GM12891 (cell line): ENCODE data around the gene SUN5.

Source experiments
- POLR2A ChIP-seq: IDR thresholded peaks from 2 replicates; pipeline ENCODE4 v1.6.1; 2011; ENCODE audit warnings: low read depth, low read length, control low read depth
- POLR2AphosphoS5 ChIP-seq: IDR thresholded peaks from 2 replicates; pipeline ENCODE4 v1.6.1; 2011; ENCODE audit warnings: low read depth, low read length, control low read depth
- TAF1 ChIP-seq: IDR thresholded peaks from 2 replicates; pipeline ENCODE4 v1.6.1; 2011; ENCODE audit warnings: low read depth, low read length, control low read depth

GRCh38 chr20:32958574-32958973, 45.7 kb downstream of the SUN5 start:
- TF ChIP-seq TAF1, result no peak
- TF ChIP-seq POLR2A, result no peak
- no peak for TF ChIP-seq POLR2AphosphoS5
